Suprapubic skin (tissue), 3 donors: ENCODE results near the gene ARL8A.

Experiments used
- CTCF ChIP-seq, 2 donors: fragments of 200-600 bp in 1 of 2; fragments of 450-650 bp in 1 of 2; sonication (generic) in 1 of 2; IDR thresholded peaks; one replicate each; pipeline ENCODE4 v1.5.1; 2016 to 2019; ENCODE audit warnings: antibody characterized with exemption in 2 of 2, mild to moderate bottlenecking in 1 of 2, moderate library complexity in 1 of 2
- POLR2A ChIP-seq, 2 donors: fragments of 450-650 bp; IDR thresholded peaks; one replicate each; pipeline ENCODE4 v1.6.1; 2017; ENCODE audit warnings: antibody characterized with exemption in 2 of 2, mild to moderate bottlenecking in 2 of 2, moderate library complexity in 2 of 2

GRCh38 chr1:202085682-202086373 is 58.7 kb downstream of the ARL8A start:
- TF ChIP-seq POLR2A (IDR thresholded peaks at IDR 0.05), result no peak
- no peak for TF ChIP-seq CTCF (IDR thresholded peaks at IDR 0.05)
